ENCODE measurements around the gene EFEMP2.
A peak's percentile ranks its signal among the peaks of the same experiment; 100 is the strongest.

Gene EFEMP2

GRCh38 chr11:65872586-65873317 lies at the start of gene EFEMP2:
Gene EFEMP2, minus strand, starts transcription at chr11:65872800. Its CDS starts 446 bp downstream, at chr11:65872354.
- no peak for DNase-seq

- no peak for DNase-seq
These were observed 49.3 kb upstream of the EFEMP2 start for GRCh38 chr11:65921876-65922275.

GRCh38 chr11:65921033-65921555 lies 48.5 kb upstream of the EFEMP2 start:
- no peak for DNase-seq

GRCh38 chr11:65920372-65920802 lies 47.8 kb upstream of the EFEMP2 start:
- DNase-seq: no peak

GRCh38 chr11:65919573-65920371 lies 47.2 kb upstream of the EFEMP2 start:
- DNase-seq: no peak

- peak; percentile 95 to 96 for DNase-seq
These were observed 46.6 kb upstream of the EFEMP2 start, which contains the start of gene DRAP1 for GRCh38 chr11:65919141-65919572. Gene DRAP1, plus strand, starts transcription at chr11:65919426. Its CDS starts 76 bp downstream, at chr11:65919502.

GRCh38 chr11:65918211-65919140 lies 45.9 kb upstream of the EFEMP2 start, which contains the start of gene C11orf68:
Gene C11orf68, minus strand, starts transcription at chr11:65919062. Its CDS starts 31 bp downstream, at chr11:65919031.
- DNase-seq: no peak

- no peak for DNase-seq
These were observed 45.0 kb upstream of the EFEMP2 start for GRCh38 chr11:65917434-65918210.

- DNase-seq: no peak
These were observed 44.5 kb upstream of the EFEMP2 start for GRCh38 chr11:65917077-65917433.

GRCh38 chr11:65916391-65916790 lies 43.8 kb upstream of the EFEMP2 start:
- DNase-seq: no peak

GRCh38 chr11:65915821-65916251 lies 43.2 kb upstream of the EFEMP2 start:
- DNase-seq: no peak

GRCh38 chr11:65915101-65915820 lies 42.7 kb upstream of the EFEMP2 start:
- no peak for DNase-seq

GRCh38 chr11:65912845-65913244 lies 40.2 kb upstream of the EFEMP2 start:
- DNase-seq: no peak

GRCh38 chr11:65911682-65912568 lies 39.3 kb upstream of the EFEMP2 start:
- no peak for DNase-seq

- no peak for DNase-seq
These were observed 35.3 kb upstream of the EFEMP2 start for GRCh38 chr11:65907878-65908277.

GRCh38 chr11:65906602-65907001 lies 34.0 kb upstream of the EFEMP2 start:
- DNase-seq: no peak

- DNase-seq: no peak
These were observed 31.1 kb upstream of the EFEMP2 start for GRCh38 chr11:65903715-65904114.

- DNase-seq: peak in 1 of 2 experiments; percentile 17
These were observed 30.5 kb upstream of the EFEMP2 start for GRCh38 chr11:65903068-65903481.

- DNase-seq: no peak
These were observed 28.2 kb upstream of the EFEMP2 start for GRCh38 chr11:65900899-65901180.

Measured in AML-193 (cell line).